ENCODE measurements around the gene SLC22A6.
"Not testable (repeated sequence)": the region's sequence is repeated elsewhere in the genome, so short reads cannot be mapped to it uniquely, and the experiment has no call there.

The SLC22A6 gene

DNA sequence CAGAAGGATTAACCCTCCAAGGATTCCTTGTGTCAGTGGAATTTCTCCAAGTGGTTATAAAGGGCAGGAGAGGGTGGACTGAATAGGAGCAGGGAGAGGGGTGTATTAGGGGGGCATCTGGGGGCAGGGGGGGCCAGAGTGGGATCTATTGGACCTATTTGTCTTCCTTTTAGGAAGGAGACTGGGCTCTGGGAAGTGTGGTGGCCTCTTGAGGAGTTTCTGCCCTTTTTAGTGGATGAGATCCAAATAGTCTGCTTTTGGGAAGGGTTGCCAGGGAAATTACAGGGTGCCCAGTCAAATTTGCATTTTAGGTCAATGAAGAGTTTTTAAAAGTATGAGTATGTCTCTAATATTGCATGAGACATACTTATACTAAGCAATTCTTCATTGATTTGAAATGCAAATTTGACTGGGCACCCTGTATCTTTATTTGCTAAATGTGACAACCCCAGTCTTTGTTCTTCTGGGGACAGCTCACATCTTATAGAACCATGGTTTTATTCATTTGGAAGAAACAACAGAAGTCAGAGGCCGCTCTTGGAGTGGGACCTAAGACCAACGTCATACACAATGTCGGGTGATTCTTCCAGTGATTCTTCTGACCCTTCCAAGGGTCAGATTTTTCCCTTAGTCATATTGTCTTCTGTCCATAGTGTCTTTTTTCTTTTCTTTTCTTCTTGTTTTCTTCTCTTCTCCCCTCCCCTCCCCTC is 429 bp upstream of the SLC22A6 start:
- DNase-seq (ENCODE audit: low spot score) = no peak

DNA sequence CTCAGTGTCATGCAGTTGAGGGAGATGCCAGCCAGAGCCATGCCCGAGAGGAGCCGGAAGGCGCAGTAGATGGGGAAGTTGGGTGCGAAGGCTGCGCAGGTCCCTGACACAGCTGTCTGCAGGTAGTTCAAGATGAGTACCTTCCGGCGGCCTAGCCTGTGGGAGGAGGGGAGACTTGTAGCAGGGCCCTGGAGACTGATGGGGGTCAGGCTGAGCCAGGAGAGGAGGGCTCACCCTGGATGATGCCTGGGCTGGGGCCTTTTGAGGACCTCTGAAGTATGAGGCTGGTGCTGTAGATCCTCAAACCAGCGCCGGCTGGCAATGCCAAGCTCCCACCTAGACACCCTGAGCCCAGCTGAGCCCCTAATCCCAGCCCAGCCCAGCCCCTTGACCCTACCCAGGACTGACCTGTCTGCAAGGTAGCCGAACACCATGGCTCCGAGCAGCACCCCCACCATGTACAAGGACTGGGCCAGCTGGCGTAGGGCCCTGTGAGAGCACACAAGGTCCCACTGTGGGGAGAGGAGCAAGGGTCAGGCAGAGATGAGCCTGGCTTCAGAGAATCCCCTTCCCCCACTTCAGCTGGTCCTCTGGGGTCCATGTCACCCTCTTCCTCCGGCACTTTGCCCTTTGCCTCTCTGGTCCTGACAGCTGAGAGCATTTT is 1.1 kb downstream of the SLC22A6 start:
- no peak for DNase-seq (ENCODE audit: low spot score)

DNA sequence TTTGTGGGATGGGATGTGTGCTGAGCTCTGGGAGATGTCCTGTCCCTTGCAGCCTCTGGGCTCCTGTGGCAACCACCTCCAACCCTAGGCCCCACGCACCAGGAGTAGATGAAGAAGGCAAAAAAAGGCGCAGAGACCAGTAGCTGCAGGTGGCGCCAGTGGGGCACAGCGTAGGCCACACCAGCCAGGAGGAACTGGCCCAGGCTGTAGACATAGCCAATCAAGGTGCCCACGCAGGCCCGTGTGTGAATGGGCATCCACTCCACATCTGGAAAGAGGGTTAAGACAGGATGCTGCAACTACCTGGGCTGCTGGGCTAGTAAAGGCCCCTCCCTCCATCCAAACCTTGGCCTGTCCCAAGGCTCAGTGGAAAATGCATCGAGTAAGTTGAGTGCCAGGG is 3.0 kb downstream of the SLC22A6 start:
- DNase-seq (ENCODE audit: low spot score) = no peak

DNA sequence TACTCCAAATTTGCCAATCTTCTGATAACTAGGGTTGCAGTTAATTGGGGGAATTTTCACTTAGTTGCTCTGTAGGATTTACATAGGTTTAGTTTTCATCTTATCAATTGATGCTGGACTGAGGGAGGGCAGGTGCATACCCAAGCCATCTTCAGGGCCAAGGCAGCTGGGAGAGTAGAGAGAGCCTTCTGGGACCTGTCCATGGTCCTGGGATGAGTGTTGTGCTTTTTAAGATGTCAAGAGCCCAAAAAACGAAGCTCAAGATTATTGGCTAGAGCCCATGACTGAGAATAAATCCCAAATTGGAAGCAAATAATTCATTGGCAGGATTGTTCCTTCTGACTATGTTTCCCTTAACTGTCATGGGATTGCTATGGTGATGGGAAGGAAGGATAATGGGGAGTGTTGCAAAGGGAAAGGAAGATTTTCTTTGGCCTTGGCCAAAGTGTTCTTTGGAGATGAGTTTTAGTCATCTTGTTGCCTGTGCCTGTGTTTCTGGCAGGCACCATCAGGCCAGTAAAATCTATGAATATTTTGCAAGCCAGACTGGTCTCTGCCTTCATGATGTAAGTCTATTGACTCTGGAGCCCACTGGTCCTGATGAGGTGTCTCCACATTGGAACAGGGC is 4.5 kb downstream of the SLC22A6 start:
- no peak for DNase-seq (ENCODE audit: low spot score)

DNA sequence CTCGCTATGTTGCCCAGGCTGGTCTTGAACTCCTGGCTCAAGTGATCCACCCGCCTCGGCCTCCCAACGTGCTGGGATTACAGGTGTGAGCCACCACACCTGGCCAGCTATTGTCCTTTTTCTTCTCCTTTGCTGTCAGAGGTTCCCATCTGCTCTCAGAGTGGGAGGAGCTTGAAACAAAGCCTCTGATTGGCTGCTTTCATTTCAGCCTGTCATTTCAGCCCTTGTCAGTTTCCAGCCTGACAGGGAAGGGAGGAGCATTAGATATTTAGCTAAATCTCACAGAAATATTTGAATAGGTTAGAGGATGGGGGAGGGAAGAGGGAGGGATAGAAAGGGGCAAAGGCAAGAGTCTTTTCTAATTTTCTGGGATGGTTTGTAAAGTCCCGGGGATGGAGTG is 8.7 kb downstream of the SLC22A6 start:
- no peak for DNase-seq (ENCODE audit: low spot score)

DNA sequence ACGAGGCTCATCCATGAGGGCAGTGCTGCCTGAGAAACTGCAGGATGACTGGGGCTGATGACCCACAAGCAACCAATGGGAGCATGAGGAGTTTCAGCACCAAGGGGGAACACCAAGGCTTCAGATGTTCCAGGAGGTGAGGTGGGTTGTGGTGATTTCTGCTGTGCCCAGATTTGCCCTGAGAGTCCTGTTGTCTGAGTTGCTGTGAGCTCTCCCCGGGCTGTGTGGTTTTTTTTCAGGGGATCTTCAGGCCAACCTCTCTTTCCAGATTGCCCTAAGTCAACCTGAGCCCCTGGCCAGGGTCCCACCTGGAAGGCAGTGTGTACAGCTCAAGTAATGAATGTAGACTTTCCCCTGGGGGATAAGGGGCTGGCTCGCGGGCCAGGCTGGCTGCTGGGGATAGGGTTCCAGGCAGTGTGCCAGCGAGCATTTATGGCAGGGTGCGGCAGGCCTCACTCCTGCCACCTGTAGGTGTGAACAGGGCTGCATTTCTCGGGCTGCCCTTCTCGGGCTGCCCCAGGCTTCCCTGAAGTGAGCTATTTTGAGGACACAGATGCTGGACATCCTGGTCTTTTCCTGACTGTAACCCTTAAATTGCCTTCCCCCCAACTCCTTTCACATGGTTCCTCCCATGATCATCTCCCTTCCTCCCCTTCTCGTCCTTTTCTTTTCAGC is 9.8 kb downstream of the SLC22A6 start:
- DNase-seq (ENCODE audit: low spot score) = peak; percentile 25

DNA sequence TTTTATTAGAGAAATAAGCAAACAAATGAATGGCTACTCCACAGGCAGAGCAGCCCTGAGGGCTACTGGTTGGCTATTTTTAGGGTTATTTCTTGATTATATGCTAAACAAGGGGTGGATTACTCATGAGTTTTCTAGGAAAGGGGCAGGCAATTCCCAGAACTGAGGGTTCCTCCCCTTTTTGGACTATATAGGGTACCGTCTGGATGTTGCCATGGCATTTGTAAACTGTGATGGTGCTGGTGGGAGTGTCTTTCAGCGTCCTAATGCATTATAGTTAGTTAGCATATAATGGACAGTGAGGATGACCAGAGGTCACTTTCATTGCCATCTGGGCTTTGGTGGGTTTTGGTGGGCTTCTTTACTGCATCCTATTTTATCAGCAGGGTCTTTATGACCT is 19.2 kb downstream of the SLC22A6 start:
- DNase-seq (ENCODE audit: low spot score) = no peak

DNA sequence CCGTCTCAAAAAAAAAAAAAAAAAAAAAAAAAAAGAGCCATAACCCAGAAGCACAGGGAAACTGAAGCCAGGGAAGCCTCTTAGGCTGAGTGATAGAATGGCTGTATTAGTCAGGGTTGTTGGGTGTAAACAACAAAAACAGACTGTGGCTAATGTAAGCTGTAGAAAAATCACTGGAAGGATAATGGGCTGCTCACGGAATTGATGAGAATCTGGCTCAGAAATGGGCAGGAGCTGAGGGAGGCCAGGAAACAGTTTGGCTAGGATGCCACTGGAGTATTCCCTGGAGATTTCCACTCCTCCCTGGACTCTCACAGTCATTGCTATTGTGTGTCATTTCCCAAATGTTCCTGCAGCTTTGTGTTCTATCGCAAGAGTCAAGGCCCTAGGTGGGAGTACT is 22.4 kb downstream of the SLC22A6 start:
- no peak for DNase-seq (ENCODE audit: low spot score)

DNA sequence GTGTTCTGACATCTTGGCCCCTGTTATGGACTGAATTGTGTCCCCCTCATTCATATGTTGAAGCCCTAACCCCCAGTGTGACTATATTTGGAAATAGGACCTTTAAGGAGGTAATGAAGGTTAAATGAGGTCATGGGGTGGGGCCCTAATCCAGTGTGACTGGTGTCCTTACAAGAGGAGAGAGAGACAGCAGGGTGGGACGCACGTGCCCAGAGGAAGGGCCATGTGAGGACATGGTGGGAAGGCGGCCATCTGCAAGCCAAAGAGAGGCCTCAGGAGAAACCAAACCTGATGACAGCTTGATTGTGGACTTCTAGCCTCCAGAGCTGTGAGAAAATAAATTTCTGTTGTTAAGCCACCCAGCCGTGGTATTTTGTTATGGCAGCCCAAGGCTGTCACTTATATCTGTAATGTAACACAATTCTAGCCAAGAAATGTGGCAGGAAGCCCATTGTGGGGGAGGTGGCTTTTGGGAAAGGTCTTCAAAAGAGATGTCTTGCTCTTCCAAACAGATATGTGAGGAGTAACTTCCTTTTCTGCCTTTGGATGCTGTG is 23.7 kb downstream of the SLC22A6 start:
- DNase-seq (ENCODE audit: low spot score) = no peak

DNA sequence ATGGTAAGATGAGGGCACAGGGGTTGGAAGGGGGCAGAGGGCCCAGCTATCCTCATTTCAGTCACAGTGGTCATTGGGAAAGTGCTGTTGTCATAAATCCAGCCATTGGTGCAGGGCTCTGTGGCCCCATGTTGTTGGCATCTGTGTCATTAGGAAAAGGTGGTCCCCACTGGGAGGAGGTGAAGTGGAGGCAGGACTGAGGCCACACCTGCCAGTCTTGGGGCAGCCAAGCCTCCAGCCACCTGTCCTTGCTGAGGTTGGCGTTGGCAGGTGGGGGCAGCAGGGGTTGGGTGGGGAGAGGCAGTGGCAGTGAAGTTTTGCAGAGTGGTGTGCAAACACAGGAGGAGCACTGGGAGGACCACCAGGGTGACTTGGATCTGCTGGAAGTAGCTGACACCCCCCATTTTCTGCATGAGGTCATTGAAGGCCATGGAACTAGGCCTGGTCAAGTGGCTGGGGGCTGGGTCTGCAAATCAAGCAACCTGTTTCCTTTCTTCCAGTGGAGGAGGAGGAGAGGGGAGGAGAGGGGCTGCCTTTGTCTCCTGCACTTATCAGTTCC is 25.3 kb downstream of the SLC22A6 start:
- no peak for DNase-seq (ENCODE audit: low spot score)

DNA sequence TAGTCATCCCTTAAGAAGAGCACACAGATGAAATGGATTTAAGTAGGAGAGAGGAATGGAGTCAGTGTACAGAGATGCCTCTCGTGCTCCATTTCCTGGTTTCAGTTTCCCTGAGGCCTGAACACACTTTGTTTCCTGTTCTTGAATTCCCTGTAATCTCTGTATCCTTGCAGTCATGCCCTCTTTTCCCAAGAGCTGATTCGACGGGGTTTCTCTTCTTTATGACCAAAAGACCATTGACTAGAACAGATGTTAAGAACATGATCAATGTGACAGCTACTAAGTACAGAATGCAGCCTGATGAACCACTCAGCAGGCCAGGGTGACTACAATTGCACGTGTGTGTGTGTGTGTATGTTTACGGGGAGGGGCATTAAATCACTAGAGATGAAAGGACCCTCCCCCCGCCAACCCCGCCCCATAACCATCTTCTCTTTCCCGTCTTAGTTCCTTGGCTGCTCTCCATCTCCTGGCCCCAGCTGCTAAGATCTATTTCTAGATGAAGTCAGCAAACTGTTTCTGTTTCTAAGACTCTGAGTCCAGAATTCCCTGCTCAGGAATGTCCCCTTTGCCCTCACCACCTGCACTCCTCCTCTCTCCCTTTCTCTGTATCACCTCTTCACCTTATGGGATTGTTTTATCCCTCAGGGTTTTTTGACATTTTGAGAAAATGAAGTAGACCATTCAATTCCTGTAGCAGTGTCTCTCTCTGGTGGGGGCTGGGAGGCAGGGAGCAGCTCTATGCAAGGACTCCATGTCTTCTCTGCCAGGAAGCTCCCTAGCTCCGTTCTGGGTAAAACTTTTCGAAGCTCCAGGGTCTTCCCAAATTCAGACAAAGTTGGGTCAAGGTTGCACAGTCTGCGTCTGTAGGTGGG is 26.0 kb downstream of the SLC22A6 start:
- DNase-seq (ENCODE audit: low spot score) = no peak

DNA sequence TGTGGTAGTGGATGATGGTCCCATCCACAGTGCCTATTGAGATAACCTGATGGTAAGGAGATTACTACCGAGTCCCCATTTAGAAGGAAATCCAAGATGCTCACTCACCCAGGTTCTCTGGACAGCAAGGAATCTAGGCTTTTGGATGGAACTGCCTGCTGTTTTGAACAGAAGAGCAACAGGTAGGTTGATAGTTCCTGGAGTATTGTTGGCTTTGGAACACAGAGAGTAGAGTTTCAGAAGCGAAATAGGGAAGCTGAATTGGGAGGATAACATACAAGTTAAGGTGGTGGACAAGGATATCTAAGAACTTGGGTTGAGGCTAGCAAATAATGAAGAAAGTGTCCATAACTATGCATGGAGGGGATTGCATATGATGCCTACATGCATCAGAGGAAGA is 27.6 kb downstream of the SLC22A6 start:
- DNase-seq (ENCODE audit: low spot score) = no peak

DNA sequence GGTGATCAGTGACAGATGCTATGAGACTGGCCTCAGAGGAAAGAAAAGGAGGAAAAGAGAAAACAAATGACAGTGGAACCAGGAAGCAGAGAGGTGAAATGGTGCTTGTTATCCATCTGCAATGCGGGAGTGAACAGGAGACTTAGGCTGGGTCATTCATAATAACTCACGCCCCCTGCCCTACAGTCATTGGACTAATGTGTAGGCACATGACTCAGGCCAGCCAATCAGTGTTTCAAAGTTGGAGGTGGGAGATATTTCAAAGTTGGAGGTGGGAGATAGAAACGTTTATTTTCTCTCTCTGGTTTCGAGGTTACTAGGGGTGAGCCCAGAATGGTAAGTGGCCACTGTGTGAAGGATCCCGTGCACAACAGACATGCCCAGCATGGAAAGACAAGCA is 30.3 kb downstream of the SLC22A6 start:
- DNase-seq (ENCODE audit: low spot score) = no peak

DNA sequence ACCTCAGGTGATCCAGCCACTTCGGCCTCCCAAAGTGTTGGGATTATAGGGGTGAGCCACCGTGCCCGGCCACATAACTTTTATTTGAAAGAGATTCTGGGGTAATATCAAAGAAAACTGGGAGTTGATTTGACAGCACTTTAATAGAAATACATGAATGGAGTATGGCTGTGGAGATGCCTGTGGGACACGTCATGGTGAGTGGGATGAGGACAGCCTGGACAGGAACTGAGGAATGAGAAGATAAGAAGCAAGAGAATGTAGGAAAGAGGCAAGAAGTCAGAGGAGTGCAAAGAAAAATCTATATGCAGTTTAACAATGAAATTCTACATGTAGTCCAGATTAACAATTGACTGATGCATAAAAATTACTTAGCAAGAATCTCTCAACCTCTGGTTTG is 31.0 kb downstream of the SLC22A6 start:
- DNase-seq (ENCODE audit: low spot score) = no peak

DNA sequence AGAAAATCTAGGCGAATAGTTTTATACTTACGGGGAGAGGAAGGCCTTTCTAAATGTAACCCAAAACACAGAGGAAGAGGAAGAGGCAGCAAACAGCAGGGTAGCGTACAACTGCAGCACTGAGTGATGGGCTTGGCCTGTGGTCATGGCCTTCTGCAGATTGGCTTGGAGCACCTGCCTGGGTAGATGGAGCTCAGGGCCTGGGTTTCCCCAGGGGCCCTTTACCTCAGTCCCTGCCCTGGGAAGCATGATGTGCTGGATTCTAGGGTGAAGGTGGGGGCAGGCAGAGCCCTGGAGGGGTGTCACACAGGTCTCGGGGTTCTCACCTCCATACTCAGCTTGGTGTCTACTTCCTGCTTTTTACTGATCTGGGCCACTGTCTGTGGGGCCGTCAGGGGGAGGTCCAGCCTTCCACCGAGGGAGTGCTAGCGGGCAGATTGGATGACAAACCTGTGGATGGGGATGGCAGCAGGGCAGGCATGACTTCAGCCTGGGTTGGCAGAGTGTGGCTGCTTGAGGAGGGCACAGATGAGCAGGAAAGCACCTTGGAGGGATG is 35.9 kb downstream of the SLC22A6 start:
- no peak for DNase-seq (ENCODE audit: low spot score)

DNA sequence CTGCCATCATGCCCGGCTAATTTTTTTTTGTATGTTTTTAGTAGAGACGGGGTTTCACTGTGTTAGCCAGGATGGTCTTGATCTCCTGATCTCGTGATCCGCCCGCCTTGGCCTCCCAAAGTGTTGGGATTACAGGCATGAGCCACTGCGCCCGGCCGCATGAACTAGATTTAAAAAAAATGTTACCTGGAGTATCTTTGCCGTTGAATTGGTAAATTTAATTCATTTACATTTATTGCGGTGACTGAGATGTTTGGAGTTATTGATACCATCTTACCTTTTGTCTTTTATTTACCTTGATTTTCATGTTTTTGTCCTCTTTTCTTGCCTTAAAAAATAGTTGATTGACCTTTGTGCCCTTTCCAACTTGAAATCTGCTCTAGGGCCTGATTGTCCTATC is 39.2 kb downstream of the SLC22A6 start:
- DNase-seq (ENCODE audit: low spot score) = not testable (repeated sequence)

DNA sequence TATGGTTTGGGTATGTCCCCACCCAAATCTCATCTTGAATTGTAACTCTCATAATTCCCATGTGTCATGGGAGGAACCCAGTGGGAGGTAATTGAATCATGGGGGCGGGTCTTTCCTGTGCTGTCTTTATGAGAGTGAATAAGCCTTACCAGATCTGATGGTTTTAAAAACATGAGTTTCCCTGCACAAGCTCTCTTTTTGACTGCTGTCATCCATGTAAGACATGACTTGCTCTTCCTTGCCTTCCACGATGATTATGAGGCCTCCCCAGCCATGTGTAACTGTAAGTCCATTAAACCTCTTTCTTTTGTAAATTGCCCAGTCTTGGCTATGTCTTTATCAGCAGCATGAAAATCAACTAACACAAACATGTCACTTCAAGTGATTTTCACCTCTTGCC is 47.2 kb downstream of the SLC22A6 start:
- DNase-seq (ENCODE audit: low spot score) = not testable (repeated sequence)

DNA sequence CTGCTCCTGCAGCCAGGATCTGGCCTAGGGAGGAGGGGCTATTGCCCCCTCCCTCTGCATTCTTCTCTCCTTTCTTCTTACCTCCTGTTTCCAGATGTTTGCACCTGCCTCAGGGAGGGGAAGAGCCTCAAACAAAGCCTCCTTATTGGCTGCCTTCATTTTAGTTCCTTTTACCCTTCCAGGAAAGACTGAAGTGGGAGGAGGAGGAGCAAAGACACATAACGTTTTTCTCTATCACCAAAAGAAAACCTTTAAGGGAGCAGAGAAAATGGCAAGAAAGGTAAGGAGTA is 50.3 kb downstream of the SLC22A6 start:
- no peak for DNase-seq (ENCODE audit: low spot score)

DNA sequence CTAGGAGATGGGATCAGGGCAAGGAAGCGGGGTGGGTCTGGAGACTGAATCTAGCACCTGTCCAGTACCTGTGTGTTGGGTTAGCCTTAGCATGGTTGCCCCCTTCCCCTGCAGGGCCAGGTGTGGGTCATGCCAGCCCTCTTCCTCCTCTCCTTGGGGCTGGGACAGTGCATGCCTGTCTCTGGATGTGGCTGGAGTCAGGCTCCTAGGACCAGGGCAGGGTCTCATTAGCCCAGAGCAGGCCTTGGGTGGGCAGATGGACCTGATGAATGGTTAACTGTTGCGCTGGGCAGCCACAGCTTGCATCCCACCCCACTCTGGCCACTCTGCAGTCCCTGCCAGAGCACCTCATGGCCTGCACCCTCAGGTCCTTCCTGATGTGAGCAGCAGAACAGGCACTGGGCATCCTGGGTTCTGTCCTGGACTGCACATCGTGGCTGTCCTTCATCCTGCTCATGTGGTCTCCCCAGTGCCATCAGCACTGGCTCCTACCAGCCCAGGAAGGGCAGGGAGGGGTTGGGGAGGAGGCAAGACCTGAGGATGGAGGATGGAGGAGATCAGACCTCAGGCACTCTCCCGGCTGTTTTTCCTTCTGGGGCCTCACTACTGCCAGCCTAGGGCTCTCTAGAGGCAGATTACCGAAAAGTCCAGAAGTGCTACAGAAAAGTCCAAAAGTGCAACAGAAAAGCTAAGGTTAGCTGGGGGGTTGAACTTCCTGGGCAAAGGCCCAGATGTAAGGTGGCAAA is 50.8 kb downstream of the SLC22A6 start:
- no peak for DNase-seq (ENCODE audit: low spot score)

DNA sequence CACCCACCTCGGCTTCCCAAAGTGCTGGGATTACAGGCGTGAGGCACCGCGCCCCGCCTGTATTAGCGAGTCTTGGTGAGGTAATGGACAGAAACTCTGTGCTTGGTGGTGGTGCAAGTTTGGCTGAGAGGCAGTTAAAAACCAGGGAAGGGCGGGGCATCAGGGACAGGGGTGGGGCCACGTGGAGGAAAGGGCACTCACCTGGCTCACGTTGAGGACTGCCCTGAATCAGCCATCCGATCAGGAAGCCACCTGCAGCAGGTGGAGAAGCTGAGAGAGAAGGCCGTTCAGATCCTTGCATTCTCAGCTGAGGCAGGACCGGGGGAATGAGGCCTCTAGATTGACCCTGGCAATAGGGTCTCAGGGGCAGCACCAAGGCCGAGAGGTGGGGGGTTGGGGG is 51.5 kb downstream of the SLC22A6 start:
- DNase-seq (ENCODE audit: low spot score) = no peak

All from cerebellar cortex (tissue), 1 donor.